Astrocyte (in vitro differentiated cells and primary cell): ENCODE measurements around the gene SRD5A1.

Source experiments
- EZH2 ChIP-seq: IDR thresholded peaks from 2 replicates; pipeline ENCODE4 v1.6.1; 2012; ENCODE audit warnings: mild to moderate bottlenecking, low read length, inconsistent platforms; ENCODE audit not compliant: insufficient read depth
- TF ChIP-seq, protein P1 (sequence below): IDR thresholded peaks from 2 replicates; pipeline ENCODE4 v1.5.1; 2011; ENCODE audit warnings: low read depth, mild to moderate bottlenecking, inconsistent platforms, low read length, moderate library complexity; ENCODE audit not compliant: insufficient read depth

DNA sequence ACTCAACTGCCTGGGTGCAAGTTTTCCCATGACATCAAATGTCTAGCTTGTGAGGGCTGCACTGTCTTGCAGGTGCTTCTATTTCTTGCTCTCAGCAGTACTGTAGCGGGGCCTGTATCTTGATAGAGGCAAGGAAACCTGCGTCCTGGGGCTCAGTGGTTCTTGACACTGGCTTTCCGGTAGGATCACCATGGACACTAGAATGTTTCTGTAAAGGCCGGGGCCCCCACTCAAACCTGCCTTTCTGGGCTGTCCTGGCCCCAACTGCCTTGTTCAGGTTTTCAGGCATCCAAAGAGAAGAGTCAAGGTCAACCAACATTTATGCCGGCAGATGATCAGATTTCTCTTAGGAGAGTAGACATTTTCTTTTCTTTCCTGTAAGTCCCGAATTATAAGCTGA, 53.3 kb downstream of the SRD5A1 start:
- TF ChIP-seq, protein P1, sequence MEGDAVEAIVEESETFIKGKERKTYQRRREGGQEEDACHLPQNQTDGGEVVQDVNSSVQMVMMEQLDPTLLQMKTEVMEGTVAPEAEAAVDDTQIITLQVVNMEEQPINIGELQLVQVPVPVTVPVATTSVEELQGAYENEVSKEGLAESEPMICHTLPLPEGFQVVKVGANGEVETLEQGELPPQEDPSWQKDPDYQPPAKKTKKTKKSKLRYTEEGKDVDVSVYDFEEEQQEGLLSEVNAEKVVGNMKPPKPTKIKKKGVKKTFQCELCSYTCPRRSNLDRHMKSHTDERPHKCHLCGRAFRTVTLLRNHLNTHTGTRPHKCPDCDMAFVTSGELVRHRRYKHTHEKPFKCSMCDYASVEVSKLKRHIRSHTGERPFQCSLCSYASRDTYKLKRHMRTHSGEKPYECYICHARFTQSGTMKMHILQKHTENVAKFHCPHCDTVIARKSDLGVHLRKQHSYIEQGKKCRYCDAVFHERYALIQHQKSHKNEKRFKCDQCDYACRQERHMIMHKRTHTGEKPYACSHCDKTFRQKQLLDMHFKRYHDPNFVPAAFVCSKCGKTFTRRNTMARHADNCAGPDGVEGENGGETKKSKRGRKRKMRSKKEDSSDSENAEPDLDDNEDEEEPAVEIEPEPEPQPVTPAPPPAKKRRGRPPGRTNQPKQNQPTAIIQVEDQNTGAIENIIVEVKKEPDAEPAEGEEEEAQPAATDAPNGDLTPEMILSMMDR, result no peak
- TF ChIP-seq EZH2, result no peak
